ENCODE measurements around the gene SH3RF3. TPM values are rescaled to one million over a fixed set of nuclear protein-coding genes. Genes with fewer than 3 reads are reported as not detected.

The SH3RF3 gene
- total RNA-seq, 1 donor from 2014 or later, result 2.1 TPM

- peaks cover 0 to 7% (median 5%) of the 10 kb centered on the region in 3 donors for H3K36me3 ChIP-seq (ENCODE audit: control insufficient read depth in 3 of 3, insufficient read depth in 3 of 3, low read length in 3 of 3)
- H3K27me3 ChIP-seq (ENCODE audit: control insufficient read depth in 3 of 3, insufficient read depth in 3 of 3, low read length in 3 of 3), result no peaks in the 10 kb centered on the region
- H3K4me1 ChIP-seq (ENCODE audit: control insufficient read depth in 3 of 3, insufficient read depth in 3 of 3, low read length in 3 of 3), result peaks cover 17 to 28% (median 27%) of the 10 kb centered on the region in 3 donors
- H3K9me3 ChIP-seq (ENCODE audit: control insufficient read depth in 3 of 3, low read length in 3 of 3), result no peaks in the 10 kb centered on the region
- H3K4me3 ChIP-seq (ENCODE audit: low read length in 3 of 3), result no peak overlapping the region
- no peak overlapping the region for H3K9ac ChIP-seq (ENCODE audit: low read depth in 1 of 3, low read length in 3 of 3)
- H3K27ac ChIP-seq (ENCODE audit: low read depth, low read length), result no peak overlapping the region
Measured at GRCh38 chr2:109372171-109372568, 243.2 kb downstream of the SH3RF3 start.

GRCh38 chr2:109372614-109373013 is 243.6 kb downstream of the SH3RF3 start:
- peaks cover 0 to 7% (median 5%) of the 10 kb centered on the region in 3 donors for H3K36me3 ChIP-seq (ENCODE audit: control insufficient read depth in 3 of 3, insufficient read depth in 3 of 3, low read length in 3 of 3)
- no peak overlapping the region for H3K27ac ChIP-seq (ENCODE audit: low read depth, low read length)
- no peak overlapping the region for H3K9ac ChIP-seq (ENCODE audit: low read depth in 1 of 3, low read length in 3 of 3)
- H3K4me1 ChIP-seq (ENCODE audit: control insufficient read depth in 3 of 3, insufficient read depth in 3 of 3, low read length in 3 of 3), result peaks cover 17 to 27% (median 24%) of the 10 kb centered on the region in 3 donors
- H3K9me3 ChIP-seq (ENCODE audit: control insufficient read depth in 3 of 3, low read length in 3 of 3), result no peaks in the 10 kb centered on the region
- H3K27me3 ChIP-seq (ENCODE audit: control insufficient read depth in 3 of 3, insufficient read depth in 3 of 3, low read length in 3 of 3), result no peaks in the 10 kb centered on the region
- no peak overlapping the region for H3K4me3 ChIP-seq (ENCODE audit: low read length in 3 of 3)

- Histone ChIP-seq H3K9me3 (ENCODE audit: control insufficient read depth in 3 of 3, low read length in 3 of 3) (no peaks in the 10 kb centered on the region), H3K4me1 (ENCODE audit: control insufficient read depth in 3 of 3, insufficient read depth in 3 of 3, low read length in 3 of 3) (peaks cover 15 to 24% (median 20%) of the 10 kb centered on the region in 3 donors)
Measured at GRCh38 chr2:109373791-109374547, 245.0 kb downstream of the SH3RF3 start.

DNA sequence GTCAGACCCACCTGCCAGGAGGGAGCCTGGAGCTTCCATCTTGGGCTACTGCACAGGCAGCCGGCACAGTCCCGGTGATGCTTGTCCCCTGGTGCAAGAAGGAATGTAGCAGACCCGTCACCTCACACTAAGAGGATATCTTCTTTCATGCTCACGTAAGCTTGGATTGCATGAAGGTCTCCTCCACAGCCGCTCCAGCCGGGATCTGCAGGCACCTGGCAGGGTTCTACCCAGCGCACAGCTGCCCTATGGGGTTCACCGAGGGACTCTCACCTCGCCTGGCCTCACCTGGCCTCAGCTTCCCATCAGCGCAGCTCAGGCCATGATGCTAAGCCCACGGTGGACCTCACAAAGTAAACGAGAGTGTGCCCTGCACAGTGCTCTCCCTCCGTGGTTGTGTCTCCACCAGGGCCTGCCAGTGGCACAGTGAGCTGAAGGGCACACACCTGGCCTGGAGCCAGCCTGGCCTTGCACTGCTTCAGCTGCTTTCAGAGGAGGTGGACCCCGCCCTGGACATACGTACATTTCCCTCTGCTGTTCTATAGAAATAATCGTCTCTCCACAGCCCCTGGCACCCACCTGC is 245.6 kb downstream of the SH3RF3 start:
- Histone ChIP-seq H3K36me3 (ENCODE audit: control insufficient read depth in 3 of 3, insufficient read depth in 3 of 3, low read length in 3 of 3) (peaks cover 0 to 7% (median 5%) of the 10 kb centered on the region in 3 donors), H3K27ac (ENCODE audit: low read depth, low read length) (no peak overlapping the region), H3K4me3 (ENCODE audit: low read length in 3 of 3) (no peak overlapping the region), H3K9me3 (ENCODE audit: control insufficient read depth in 3 of 3, low read length in 3 of 3) (no peaks in the 10 kb centered on the region), H3K27me3 (ENCODE audit: control insufficient read depth in 3 of 3, insufficient read depth in 3 of 3, low read length in 3 of 3) (no peaks in the 10 kb centered on the region), H3K4me1 (ENCODE audit: control insufficient read depth in 3 of 3, insufficient read depth in 3 of 3, low read length in 3 of 3) (peaks cover 17 to 28% (median 23%) of the 10 kb centered on the region in 3 donors), H3K9ac (ENCODE audit: low read depth in 1 of 3, low read length in 3 of 3) (no peak overlapping the region)

More at GRCh38 chr2:109373791-109374547, 245.0 kb downstream of the SH3RF3 start:
- Histone ChIP-seq H3K27me3 (ENCODE audit: control insufficient read depth in 3 of 3, insufficient read depth in 3 of 3, low read length in 3 of 3) (no peaks in the 10 kb centered on the region), H3K4me3 (ENCODE audit: low read length in 3 of 3) (no peak overlapping the region), H3K27ac (ENCODE audit: low read depth, low read length) (no peak overlapping the region), H3K9ac (ENCODE audit: low read depth in 1 of 3, low read length in 3 of 3) (no peak overlapping the region), H3K36me3 (ENCODE audit: control insufficient read depth in 3 of 3, insufficient read depth in 3 of 3, low read length in 3 of 3) (peaks cover 0 to 7% (median 5%) of the 10 kb centered on the region in 3 donors)

GRCh38 chr2:109375131-109375561 is 246.1 kb downstream of the SH3RF3 start:
- H3K9me3 ChIP-seq (ENCODE audit: control insufficient read depth in 3 of 3, low read length in 3 of 3), result no peaks in the 10 kb centered on the region
- no peak overlapping the region for H3K27ac ChIP-seq (ENCODE audit: low read depth, low read length)
- H3K36me3 ChIP-seq (ENCODE audit: control insufficient read depth in 3 of 3, insufficient read depth in 3 of 3, low read length in 3 of 3), result peaks cover 0 to 7% (median 5%) of the 10 kb centered on the region in 3 donors
- H3K27me3 ChIP-seq (ENCODE audit: control insufficient read depth in 3 of 3, insufficient read depth in 3 of 3, low read length in 3 of 3), result no peaks in the 10 kb centered on the region
- no peak overlapping the region for H3K9ac ChIP-seq (ENCODE audit: low read depth in 1 of 3, low read length in 3 of 3)
- H3K4me1 ChIP-seq (ENCODE audit: control insufficient read depth in 3 of 3, insufficient read depth in 3 of 3, low read length in 3 of 3), result peaks cover 19 to 32% (median 27%) of the 10 kb centered on the region in 3 donors
- no peak overlapping the region for H3K4me3 ChIP-seq (ENCODE audit: low read length in 3 of 3)

GRCh38 chr2:109375656-109376055 is 246.7 kb downstream of the SH3RF3 start:
- Histone ChIP-seq H3K27me3 (ENCODE audit: control insufficient read depth in 3 of 3, insufficient read depth in 3 of 3, low read length in 3 of 3) (no peaks in the 10 kb centered on the region), H3K36me3 (ENCODE audit: control insufficient read depth in 3 of 3, insufficient read depth in 3 of 3, low read length in 3 of 3) (peaks cover 0 to 7% (median 5%) of the 10 kb centered on the region in 3 donors), H3K4me1 (ENCODE audit: control insufficient read depth in 3 of 3, insufficient read depth in 3 of 3, low read length in 3 of 3) (peaks cover 24 to 37% (median 32%) of the 10 kb centered on the region in 3 donors), H3K9ac (ENCODE audit: low read depth in 1 of 3, low read length in 3 of 3) (no peak overlapping the region), H3K9me3 (ENCODE audit: control insufficient read depth in 3 of 3, low read length in 3 of 3) (no peaks in the 10 kb centered on the region), H3K27ac (ENCODE audit: low read depth, low read length) (no peak overlapping the region), H3K4me3 (ENCODE audit: low read length in 3 of 3) (no peak overlapping the region)

DNA sequence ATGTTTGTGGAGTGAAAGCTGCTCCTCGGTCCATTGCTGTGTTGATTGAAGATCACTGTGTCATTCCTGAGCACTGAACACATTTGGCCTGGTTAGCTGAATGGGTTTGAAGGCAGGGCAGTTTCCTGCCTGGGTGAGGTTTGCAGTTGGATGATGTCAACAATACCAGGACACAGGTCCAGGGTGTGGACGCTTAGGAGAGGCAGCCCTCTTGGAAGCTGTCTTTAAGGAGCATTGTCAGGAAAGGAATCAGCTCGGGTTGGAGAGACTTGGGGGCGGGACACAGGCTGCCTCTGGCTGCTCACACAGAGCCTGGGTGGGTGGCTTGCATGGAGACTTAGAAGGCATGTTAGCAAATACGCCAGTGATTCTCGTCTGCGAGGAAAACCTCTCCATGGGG is 247.1 kb downstream of the SH3RF3 start:
- Histone ChIP-seq H3K4me3 (ENCODE audit: low read length in 3 of 3) (no peak overlapping the region), H3K27me3 (ENCODE audit: control insufficient read depth in 3 of 3, insufficient read depth in 3 of 3, low read length in 3 of 3) (no peaks in the 10 kb centered on the region), H3K27ac (ENCODE audit: low read depth, low read length) (no peak overlapping the region), H3K4me1 (ENCODE audit: control insufficient read depth in 3 of 3, insufficient read depth in 3 of 3, low read length in 3 of 3) (peaks cover 26 to 41% (median 37%) of the 10 kb centered on the region in 3 donors), H3K9ac (ENCODE audit: low read depth in 1 of 3, low read length in 3 of 3) (no peak overlapping the region), H3K36me3 (ENCODE audit: control insufficient read depth in 3 of 3, insufficient read depth in 3 of 3, low read length in 3 of 3) (peaks cover 0 to 7% (median 5%) of the 10 kb centered on the region in 3 donors), H3K9me3 (ENCODE audit: control insufficient read depth in 3 of 3, low read length in 3 of 3) (no peaks in the 10 kb centered on the region)

- Histone ChIP-seq H3K9ac (ENCODE audit: low read depth in 1 of 3, low read length in 3 of 3) (no peak overlapping the region), H3K27ac (ENCODE audit: low read depth, low read length) (no peak overlapping the region), H3K36me3 (ENCODE audit: control insufficient read depth in 3 of 3, insufficient read depth in 3 of 3, low read length in 3 of 3) (peaks cover 0 to 7% (median 5%) of the 10 kb centered on the region in 3 donors), H3K27me3 (ENCODE audit: control insufficient read depth in 3 of 3, insufficient read depth in 3 of 3, low read length in 3 of 3) (no peaks in the 10 kb centered on the region), H3K4me1 (ENCODE audit: control insufficient read depth in 3 of 3, insufficient read depth in 3 of 3, low read length in 3 of 3) (peaks cover 35 to 50% (median 45%) of the 10 kb centered on the region in 3 donors), H3K4me3 (ENCODE audit: low read length in 3 of 3) (no peak overlapping the region), H3K9me3 (ENCODE audit: control insufficient read depth in 3 of 3, low read length in 3 of 3) (no peaks in the 10 kb centered on the region)
Measured at GRCh38 chr2:109376796-109377495, 247.9 kb downstream of the SH3RF3 start.

GRCh38 chr2:109377976-109378375 is 249.0 kb downstream of the SH3RF3 start:
- no peaks in the 10 kb centered on the region for H3K27me3 ChIP-seq (ENCODE audit: control insufficient read depth in 3 of 3, insufficient read depth in 3 of 3, low read length in 3 of 3)
- peaks cover 45 to 60% (median 56%) of the 10 kb centered on the region in 3 donors for H3K4me1 ChIP-seq (ENCODE audit: control insufficient read depth in 3 of 3, insufficient read depth in 3 of 3, low read length in 3 of 3)
- no peaks in the 10 kb centered on the region for H3K9me3 ChIP-seq (ENCODE audit: control insufficient read depth in 3 of 3, low read length in 3 of 3)
- H3K36me3 ChIP-seq (ENCODE audit: control insufficient read depth in 3 of 3, insufficient read depth in 3 of 3, low read length in 3 of 3), result peaks cover 0 to 4% (median 0%) of the 10 kb centered on the region in 3 donors
- H3K4me3 ChIP-seq (ENCODE audit: low read length in 3 of 3), result no peak overlapping the region
- no peak overlapping the region for H3K9ac ChIP-seq (ENCODE audit: low read depth in 1 of 3, low read length in 3 of 3)
- H3K27ac ChIP-seq (ENCODE audit: low read depth, low read length), result no peak overlapping the region

Measured in skeletal muscle tissue (tissue), 4 donors.